Activated CD8-positive, alpha-beta memory T cell treated with anti-CD3 and anti-CD28 coated beads for 36 hours (primary cell): ENCODE measurements around the gene LRP8. TPM values are rescaled to one million over a fixed set of nuclear protein-coding genes. Genes with fewer than 3 reads are reported as not detected.
"Not testable (repeated sequence)": the region's sequence is repeated elsewhere in the genome, so short reads cannot be mapped to it uniquely, and the experiment has no call there.

Source experiments
- CTCF ChIA-PET: fragments of 350-600 bp; sonication (Branson Sonifier 250); formaldehyde crosslinking; loops from one replicate; lab custom pipeline; 2021; ENCODE audit warnings: antibody characterized with exemption; lab: Charles Lee
- POLR2A ChIA-PET: fragments of 350-600 bp; sonication (Branson Sonifier 250); formaldehyde crosslinking; loops from one replicate; lab custom pipeline; 2021; ENCODE audit warnings: antibody characterized with exemption; lab: Charles Lee
- total RNA-seq, 2 experiments: library from RNA; stranded (reverse); gene quantifications; one replicate each; pipeline ENCODE4 v1.2.3, GENCODE V29; 2021

Gene LRP8
- total RNA-seq, 2 experiments from 2014 or later, result 56.7 to 59.5 TPM

DNA sequence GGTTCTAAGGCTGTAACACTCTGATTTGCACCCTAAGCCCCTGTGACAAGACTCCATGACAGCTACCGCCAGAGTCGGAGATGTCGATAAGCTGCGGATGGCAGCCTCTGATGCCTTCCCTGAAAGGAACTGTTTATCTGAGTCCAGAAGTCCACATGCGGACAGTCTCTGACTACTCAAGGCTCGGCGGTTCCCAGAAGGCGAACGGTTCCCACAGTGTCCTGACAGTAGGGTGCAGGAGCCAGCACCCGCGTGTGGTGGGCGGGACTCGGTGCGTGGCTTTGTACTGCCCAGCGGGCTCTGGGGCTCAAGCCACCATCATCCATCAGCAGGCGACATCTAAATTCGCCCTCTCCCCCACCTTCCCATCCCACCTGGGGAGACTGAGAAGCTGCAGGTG is 30.7 kb downstream of the LRP8 start:
- CTCF ChIA-PET, result no interaction called here
- POLR2A ChIA-PET, result no interaction called here

DNA sequence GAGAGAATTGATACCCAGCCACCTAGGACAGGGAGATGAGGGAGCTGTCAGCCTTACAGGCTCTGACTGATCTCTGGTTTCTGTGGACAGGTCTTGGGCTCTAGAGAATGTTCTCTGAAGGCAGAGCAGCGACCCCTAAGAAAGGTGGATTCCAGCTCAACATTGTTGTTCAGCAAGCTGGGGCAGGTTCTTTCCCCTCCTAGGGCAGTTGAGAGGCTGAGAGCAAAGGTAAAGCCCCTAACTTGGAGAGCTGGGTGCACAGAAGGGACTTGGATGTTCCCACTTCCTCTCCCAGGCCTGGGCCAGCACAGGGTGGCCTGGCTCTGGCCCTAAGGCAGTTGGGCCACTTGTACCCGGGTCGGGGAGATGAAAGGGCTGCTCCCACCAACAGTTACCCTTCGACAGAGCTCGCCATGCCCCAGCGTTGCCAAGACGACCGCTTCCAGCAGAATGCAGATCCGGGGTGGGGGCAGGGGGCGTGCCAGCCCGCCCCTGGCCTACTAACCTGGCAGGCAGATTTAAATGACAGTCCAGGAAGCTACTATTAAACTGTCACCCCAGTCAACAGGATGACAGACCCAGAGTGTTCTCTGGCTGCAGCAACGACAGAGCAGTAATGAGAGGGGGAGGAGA is 31.6 kb downstream of the LRP8 start:
- CTCF ChIA-PET, result interaction anchor here (1.1 kb wide), 1 partner anchor 97 kb away, joined by 3 read pairs; no protein-coding TSS in a partner anchor
- POLR2A ChIA-PET, result no interaction called here

DNA sequence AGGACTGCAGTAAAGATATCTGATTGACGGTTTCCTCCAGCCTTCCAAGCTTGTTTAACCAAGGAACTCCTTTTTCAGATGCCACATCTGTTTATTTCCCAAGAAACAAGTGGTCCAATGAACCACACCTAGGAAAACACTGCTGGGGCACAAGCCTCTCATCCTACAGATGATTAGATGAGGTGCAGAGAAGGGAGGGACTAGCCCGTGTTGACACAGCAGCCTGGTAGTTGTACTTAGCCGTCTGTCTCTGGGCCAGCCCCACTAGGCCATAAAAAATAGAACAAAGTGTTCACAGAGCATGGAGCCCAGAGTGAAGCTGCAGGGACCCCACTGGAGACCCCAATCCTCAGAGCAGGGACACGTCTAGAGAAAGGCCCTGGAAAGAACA is 32.1 kb downstream of the LRP8 start:
- ChIA-PET CTCF (interaction anchor here (1.1 kb wide), 1 partner anchor 98 kb away, joined by 3 read pairs; no protein-coding TSS in a partner anchor), POLR2A (no interaction called here)

DNA sequence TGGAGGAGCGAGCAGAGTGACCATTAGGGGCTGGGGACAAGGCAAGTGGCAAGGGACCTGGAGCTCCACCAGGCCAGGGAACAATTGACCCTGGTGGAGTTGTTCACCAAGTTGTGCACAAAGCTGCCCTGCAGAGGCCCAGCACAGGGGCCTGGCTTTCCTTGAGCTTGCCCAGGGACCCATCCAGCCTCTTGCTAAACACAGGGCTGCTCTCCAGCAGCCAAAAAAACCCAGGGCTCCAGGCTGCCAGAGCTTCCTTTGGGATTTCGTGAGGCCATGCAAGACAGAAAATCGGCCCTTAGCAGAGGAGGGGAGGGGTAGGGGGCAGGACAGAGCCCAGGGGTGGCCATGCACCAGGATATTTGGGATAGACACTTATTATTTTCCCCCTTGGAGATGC is 32.6 kb downstream of the LRP8 start:
- ChIA-PET POLR2A (interaction anchor here (1.3 kb wide), 1 partner anchor 31 kb away, joined by 5 read pairs; no protein-coding TSS in a partner anchor), CTCF (no interaction called here)

DNA sequence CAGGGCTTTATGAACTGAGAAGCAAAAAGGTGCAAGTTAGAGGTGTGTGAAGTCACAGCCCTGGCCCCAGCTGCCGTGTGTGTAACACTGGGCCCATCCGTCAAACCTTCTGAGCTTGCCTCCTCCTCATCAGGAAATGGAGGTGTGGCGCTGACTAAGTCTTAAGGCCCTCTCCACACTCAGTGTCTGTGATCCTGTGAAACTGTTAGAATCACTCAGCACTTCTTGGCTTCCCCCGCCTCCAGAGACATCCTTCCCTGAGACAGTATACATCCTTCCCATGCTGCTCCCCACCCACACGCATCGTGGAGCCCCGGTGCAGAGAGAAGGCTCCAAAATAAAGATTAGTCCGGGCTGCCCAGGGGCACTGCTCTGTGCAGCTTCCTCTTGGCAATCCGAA is 33.3 kb downstream of the LRP8 start:
- CTCF ChIA-PET, result interaction anchor here (0.8 kb wide), 1 partner anchor 81 kb away, joined by 3 read pairs; no protein-coding TSS in a partner anchor
- POLR2A ChIA-PET, result interaction anchor here (1.3 kb wide), 1 partner anchor 32 kb away, joined by 5 read pairs; no protein-coding TSS in a partner anchor

DNA sequence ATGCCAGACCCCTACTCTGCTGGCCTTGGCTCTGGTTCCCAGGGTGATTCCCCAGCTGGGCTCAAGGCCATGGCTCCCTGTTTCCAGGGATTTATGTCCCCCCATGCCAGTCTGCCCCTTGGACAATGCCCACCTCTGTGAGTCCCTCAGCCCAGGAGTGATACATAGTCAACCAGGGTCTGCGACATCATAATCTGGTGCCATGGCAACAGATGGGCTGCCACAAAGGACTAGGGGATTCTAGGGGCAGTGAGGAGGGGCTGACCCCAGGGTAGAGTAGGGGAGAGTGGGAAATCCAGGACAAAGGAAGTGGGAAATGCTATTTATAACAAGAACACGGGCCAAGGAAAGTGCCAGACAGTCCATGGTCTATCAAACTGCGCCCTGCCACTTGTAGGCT is 33.8 kb downstream of the LRP8 start:
- CTCF ChIA-PET, result interaction anchor here (0.8 kb wide), 1 partner anchor 82 kb away, joined by 3 read pairs; no protein-coding TSS in a partner anchor
- POLR2A ChIA-PET, result interaction anchor here (1.3 kb wide), 1 partner anchor 33 kb away, joined by 5 read pairs; no protein-coding TSS in a partner anchor

DNA sequence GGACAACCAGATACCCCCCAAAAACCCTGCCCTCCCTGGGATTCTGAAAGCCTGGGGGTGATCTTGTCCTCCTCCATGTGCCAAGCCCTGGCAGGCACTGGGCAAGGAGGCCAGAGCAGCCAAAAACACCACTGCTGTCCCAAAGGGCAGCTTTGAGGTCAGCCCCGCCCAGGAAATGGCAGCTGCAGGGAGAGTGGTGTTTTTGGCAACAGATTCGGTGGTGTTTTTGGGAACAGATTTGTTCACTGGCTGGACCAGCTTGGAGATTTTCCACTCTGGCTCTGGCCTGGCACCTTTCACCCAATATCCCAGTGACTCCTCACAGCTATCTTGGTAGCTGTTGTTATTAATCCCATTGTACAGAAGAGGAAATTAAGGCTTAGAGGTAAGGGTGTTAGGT is 34.7 kb downstream of the LRP8 start:
- CTCF ChIA-PET, result no interaction called here
- POLR2A ChIA-PET, result no interaction called here

DNA sequence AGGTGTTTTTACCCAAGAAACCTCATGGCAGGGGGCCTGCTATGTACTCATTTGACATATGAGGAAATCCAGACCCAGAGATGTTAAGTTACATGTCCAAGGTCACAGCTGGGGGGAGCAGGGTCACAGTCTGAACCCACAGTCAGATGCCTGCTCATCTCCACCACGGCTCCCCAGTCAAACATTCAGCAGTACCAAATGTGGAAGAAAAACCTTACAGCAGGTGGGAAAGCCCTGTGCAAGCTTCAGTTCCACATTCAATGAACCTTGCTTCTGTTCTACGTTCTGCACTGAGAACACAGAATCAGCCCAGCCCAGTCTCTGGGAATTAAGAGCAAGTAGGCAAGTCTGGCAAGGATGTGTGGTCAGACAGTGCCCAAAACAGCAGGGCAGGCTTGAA is 35.2 kb downstream of the LRP8 start:
- CTCF ChIA-PET, result interaction anchor here (2.4 kb wide), 1 partner anchor 101 kb away, joined by 7 read pairs; no protein-coding TSS in a partner anchor
- POLR2A ChIA-PET, result no interaction called here

DNA sequence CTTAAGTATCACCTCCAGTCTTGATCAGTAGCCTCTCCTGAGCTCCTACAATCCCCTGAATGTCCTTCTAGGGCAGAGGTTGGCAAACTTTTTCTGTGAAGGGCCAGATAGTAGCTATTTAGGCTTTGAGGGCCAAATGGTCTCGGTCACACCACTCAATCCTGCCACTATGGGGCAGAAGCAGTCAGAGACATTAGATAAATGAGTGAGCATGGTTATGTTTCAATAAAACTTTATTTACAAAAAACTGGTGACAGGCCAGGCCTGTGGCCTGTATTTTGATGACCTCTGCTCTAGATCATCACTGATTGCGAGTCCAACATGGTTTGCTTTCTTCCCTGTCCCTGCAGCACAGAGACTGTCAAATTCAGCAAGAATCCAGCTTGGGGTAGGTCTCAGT is 36.3 kb downstream of the LRP8 start:
- ChIA-PET CTCF (interaction anchor here (1.5 to 2.4 kb wide), 2 partner anchors 26 to 102 kb away, joined by 3 to 7 read pairs; no protein-coding TSS in a partner anchor), POLR2A (no interaction called here)

DNA sequence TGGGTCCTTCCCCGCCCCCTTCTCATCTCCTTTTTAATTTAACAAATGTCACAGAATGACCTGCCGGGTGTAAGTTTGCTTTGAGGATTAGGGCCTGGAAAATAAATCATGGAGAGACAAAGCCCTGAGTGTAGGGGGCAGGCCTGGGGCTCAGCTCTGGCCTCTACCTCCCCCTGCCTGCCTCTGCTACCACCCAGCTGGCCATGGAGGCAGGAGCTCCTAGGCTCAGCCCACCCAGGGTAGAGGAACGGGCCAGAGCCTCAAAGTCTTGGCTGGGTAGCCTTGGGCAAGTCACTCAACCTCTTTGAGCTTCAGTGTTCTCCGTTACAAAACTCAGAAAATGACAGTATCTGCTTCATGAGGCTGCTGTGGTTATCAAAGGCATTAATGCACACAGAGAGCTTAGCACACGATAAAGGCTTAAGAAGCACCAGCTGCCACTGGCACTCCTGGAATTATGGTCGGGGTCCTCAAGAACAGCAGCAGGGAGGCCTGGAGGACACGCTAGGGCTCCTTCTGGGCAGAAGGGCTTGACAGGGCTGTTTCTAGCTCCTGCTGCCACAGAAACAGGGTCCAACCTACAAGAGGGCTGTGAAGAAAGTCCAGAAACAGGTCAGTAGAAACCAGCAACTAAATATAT is 39.0 kb downstream of the LRP8 start:
- ChIA-PET CTCF (interaction anchor here (1.7 kb wide), 1 partner anchor 11 kb away, joined by 8 read pairs; no protein-coding TSS in a partner anchor), POLR2A (no interaction called here)

DNA sequence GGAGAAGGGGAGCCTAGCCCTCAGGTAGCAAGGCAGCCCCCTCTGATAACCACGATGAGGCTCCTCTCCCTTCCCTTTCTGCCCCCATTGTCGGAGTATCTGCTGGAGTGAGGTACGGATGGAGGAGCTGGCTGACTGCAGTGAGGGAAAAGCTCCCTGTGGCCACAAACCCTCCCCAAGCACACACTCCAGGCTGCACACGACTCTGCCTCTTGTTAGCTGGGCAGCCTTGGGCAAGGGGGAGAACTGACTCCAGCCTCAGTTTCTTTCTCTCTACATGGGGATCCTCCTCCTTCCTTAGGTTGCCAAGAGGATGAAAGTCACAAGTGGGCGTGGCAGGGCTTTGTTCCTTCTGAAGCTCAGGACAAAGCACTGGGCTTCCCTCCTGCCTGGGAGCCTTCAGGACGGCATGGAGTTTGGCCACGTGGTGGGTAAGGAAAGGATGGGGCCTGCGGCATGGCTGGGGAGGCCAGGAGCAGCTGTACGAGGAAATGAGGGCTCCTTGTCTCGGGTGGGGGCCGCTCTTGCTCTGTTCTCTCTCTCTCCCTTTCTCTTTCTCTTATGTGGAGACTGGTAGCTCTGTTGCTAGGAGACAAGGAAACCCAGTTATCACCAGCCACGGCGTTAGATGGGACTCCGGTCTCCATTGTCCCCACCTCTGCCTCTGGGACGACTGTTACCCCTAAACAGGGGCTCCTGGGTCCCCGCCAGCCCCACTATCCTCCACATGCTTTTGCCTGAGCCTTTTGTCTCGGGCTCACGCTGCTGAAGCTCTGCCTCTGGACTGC is 39.7 kb downstream of the LRP8 start:
- ChIA-PET CTCF (interaction anchor here (1.7 kb wide), 1 partner anchor 10 kb away, joined by 8 read pairs; no protein-coding TSS in a partner anchor), POLR2A (no interaction called here)

DNA sequence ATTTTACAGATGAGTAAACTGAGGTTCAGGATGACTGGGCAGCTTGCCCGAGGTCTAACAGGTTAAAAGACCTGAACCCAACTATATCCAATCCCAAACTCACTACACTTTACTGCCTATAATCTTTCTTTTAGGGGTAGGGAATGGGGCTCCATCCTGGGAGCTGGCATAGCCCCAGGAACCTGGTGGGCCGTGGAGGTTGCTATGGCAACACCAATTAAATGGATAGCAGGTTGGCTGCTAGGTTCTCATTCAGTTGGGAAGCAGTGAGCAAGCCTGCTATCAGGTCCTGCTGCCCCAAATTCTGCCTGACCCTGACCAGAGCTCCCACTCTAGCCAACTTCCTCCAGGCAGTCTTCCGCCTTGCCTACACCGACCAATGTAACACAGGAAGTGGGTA is 40.9 kb downstream of the LRP8 start:
- CTCF ChIA-PET, result no interaction called here
- POLR2A ChIA-PET, result no interaction called here

DNA sequence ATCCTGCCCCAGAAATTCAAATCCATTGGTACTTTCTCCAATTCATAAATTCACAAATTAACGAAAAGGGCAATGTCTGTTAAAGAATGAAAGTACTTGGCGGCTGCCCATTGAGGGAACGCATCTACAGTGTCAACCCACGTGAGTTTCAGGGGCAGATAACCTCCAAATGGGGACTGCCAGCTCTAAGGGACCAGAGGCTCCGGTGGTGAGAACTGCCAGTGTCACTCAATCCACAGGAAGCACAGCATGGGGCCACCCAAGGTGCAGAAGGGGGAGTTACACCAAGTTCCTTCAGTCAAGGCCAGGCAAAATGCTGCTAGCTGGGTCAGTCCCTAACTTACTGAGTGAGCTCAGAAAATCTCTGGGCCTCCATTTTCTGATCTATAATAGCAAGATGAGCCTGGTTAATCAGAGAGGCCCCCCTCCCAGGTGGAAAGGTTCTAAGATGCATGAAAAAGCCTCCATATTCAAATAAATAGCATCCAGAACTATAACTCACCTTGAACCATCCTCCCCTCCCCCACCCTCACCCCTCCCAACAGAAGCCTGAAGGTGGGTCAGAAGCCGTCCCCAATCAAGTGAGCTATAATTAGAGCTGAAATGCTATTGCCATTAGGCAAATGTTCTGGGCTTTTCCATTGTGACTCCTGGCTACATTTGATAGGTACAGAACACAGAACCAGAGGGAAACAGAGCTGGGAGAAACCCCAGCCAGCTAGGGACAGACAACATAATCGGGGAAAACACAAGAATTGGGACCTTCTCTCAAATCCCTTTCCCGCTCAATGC is 41.7 kb downstream of the LRP8 start:
- ChIA-PET CTCF (no interaction called here), POLR2A (no interaction called here)

DNA sequence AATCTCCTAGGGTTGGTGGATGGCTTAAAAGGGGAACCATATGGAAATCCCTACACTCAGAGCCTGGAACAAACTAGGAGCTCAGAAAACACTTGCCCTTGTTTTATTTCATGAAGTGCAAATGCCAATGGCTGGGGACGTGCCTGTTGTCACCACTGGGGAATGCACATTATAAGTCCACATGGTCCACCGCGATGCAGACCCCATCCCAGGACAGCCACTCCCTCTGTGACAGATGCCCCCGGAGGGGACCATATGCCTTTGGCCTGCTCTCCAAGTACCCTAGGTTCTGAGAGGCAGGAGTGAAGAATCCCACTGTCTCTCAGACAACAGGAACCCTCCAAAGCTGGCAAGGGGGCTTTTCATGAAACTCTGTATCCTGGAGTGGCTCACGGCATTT is 42.3 kb downstream of the LRP8 start:
- ChIA-PET POLR2A (no interaction called here), CTCF (no interaction called here)

DNA sequence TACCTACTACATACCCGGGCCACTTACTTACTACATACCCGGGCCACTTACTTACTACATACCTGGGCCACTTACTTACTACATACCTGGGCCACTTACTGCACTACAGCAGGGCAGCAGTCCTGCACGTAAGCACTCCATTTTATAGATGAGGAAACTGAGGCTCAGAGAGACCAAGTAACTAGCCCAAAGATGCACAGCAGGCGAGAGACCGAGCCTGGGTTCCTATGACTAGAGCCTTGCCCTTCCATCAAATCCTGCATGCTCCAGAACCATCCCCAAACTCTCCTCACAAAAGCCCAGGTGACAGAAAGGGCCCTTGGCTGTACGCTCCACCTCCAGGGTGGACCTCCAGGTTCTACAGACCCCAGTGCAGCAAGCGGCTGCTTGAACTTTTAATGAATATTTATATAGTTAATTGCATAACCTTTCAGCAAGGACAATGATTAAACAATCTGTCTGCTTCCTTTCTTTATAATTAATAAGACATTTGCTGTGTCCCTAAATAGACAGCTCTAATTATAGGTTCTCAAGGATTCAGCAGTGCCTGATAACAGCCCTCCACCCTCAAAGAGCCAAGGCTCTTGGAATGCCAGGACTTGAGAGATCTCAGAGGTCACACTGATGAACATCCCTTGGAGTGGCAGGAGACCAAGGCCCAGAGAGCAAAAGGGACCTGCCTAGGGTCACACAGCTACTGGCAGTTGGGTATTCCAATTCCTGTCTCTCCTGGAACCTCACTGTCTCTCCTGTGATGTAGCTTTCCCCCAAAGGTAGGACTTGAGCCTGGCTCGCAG is 43.4 kb downstream of the LRP8 start:
- ChIA-PET POLR2A (no interaction called here), CTCF (no interaction called here)

DNA sequence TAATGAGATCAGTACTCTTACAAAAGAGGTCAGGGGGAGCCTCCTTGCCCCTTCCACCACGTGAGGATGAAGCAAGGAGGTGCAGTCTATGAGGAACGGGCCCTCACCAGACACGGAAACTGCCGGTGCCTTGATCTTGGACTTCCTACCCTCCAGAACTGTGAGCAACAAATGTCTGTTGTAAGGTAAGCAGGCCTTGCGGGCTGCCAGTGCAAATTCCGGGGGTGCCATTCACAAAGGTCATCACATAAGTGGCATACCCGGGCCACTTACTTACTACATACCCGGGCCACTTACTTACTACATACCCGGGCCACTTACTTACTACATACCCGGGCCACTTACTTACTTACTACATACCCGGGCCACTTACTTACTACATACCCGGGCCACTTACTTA is 44.7 kb downstream of the LRP8 start:
- CTCF ChIA-PET, result interaction anchor here (2.7 kb wide), 1 partner anchor 110 kb away, joined by 10 read pairs; no protein-coding TSS in a partner anchor
- POLR2A ChIA-PET, result not testable (repeated sequence)

DNA sequence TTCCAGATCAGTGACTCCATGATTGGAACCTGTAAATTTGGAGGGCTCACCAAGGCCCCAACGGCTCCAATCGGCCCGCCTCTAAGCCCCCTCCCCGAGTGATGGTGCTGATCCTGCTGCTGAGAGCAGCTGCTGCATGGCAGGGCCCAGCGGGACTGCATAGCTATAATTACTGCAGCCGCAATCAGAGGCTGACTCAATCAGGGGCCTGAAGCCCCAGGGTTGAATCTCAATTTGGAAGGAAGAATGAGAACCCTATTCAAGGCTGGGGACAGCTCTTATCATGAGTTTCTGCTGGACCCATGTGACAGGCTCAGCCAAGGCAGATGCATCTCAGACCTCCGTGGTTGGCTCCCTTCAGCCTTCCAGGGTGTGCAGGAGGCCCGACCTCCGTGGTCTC is 46.7 kb downstream of the LRP8 start:
- CTCF ChIA-PET, result interaction anchor here (2.7 kb wide), 1 partner anchor 112 kb away, joined by 10 read pairs; no protein-coding TSS in a partner anchor
- POLR2A ChIA-PET, result no interaction called here

DNA sequence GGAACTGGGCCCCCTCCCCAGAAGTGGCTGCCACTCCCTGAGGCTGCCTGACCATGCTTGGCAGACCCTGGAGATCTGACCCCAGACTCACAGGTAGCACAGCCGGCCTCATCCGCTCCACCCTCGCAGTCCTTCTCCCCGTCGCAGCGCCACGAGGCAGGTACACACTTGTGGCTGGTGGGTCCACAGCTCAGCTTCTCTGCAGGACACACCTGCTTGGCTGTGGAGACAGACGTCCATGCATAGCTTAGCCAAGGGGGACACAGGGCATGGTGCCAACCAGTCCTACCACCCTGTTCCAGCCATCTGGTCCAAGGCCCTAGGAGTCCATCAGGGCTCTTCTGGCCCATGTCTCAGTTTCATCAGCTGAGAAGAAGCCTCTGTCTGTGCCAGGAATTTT is 47.4 kb downstream of the LRP8 start:
- ChIA-PET CTCF (interaction anchor here (2.7 kb wide), 1 partner anchor 113 kb away, joined by 10 read pairs; no protein-coding TSS in a partner anchor), POLR2A (no interaction called here)
